H1 (cell line): ENCODE measurements around the gene SKIDA1.

Experiments used
- ATF3 ChIP-seq: IDR thresholded peaks from 2 replicates; pipeline ENCODE4 v1.6.1; 2011; ENCODE audit warnings: low read depth, mild to moderate bottlenecking, low read length; ENCODE audit not compliant: insufficient read depth
- CHD2 ChIP-seq: IDR thresholded peaks from 2 replicates; pipeline ENCODE4 v1.6.1; 2012; ENCODE audit warnings: low read length, improper control_type of control experiment
- CTCF ChIP-seq, 3 experiments: IDR thresholded peaks; 1 replicate in 2 of 3; 2 replicates in 1 of 3; pipeline versions ENCODE4 v1.5.1 to v1.6.1; 2011; ENCODE audit warnings: low read length in 3 of 3, mild to moderate bottlenecking in 3 of 3, inconsistent platforms in 2 of 3, low read depth in 1 of 3, moderate library complexity in 1 of 3; ENCODE audit not compliant: insufficient read depth in 1 of 3; ENCODE audit errors: control extremely low read depth in 1 of 3
- EP300 ChIP-seq, 2 experiments: IDR thresholded peaks; 1 replicate in 1 of 2; 2 replicates in 1 of 2; pipeline ENCODE4 v1.6.1; 2011 to 2012; ENCODE audit warnings: low read depth in 2 of 2, low read length in 2 of 2, mild to moderate bottlenecking in 2 of 2, borderline replicate concordance in 1 of 2, inconsistent platforms in 1 of 2, moderate library complexity in 1 of 2
- GTF2F1 ChIP-seq: IDR thresholded peaks from 2 replicates; pipeline ENCODE4 v1.6.1; 2012; ENCODE audit warnings: low read depth, low read length, improper control_type of control experiment, borderline replicate concordance
- HDAC6 ChIP-seq: IDR thresholded peaks from one replicate; pipeline ENCODE4 v1.7.1; 2012; ENCODE audit warnings: low read depth, mild to moderate bottlenecking, inconsistent platforms, low read length, moderate library complexity
- JUN ChIP-seq: IDR thresholded peaks from 2 replicates; pipeline ENCODE4 v1.6.1; 2011; ENCODE audit warnings: low read depth, mild to moderate bottlenecking, improper control_type of control experiment, low read length
- POLR2A ChIP-seq, 2 experiments: IDR thresholded peaks; 1 replicate in 1 of 2; 2 replicates in 1 of 2; pipeline ENCODE4 v1.6.1; 2011; ENCODE audit warnings: low read depth in 2 of 2, low read length in 2 of 2, mild to moderate bottlenecking in 2 of 2; ENCODE audit errors: control extremely low read depth in 1 of 2
- POLR2AphosphoS5 ChIP-seq: IDR thresholded peaks from 2 replicates; pipeline ENCODE4 v1.6.1; 2011; ENCODE audit warnings: low read depth, low read length
- RFX5 ChIP-seq: IDR thresholded peaks from 2 replicates; pipeline ENCODE4 v1.6.1; 2011; ENCODE audit warnings: low read depth, low read length, improper control_type of control experiment, borderline replicate concordance
- SIX5 ChIP-seq: IDR thresholded peaks from 2 replicates; pipeline ENCODE4 v1.6.1; 2011; ENCODE audit warnings: mild to moderate bottlenecking, low read depth, low read length
- USF2 ChIP-seq: IDR thresholded peaks from 2 replicates; pipeline ENCODE4 v1.6.1; 2011; ENCODE audit warnings: low read length, improper control_type of control experiment
- TF ChIP-seq, protein P1 (sequence below): IDR thresholded peaks from 2 replicates; pipeline ENCODE4 v1.6.1; 2012; ENCODE audit warnings: low read length, inconsistent platforms

GRCh38 chr10:21482821-21483220 is 42.7 kb downstream of the SKIDA1 start:
- no peak for TF ChIP-seq CTCF (IDR thresholded peaks at IDR 0.05; ENCODE audit: control extremely low read depth in 1 of 3, insufficient read depth in 1 of 3, low read depth in 1 of 3, low read length in 3 of 3)
- no peak for TF ChIP-seq SIX5
- TF ChIP-seq, protein P1, sequence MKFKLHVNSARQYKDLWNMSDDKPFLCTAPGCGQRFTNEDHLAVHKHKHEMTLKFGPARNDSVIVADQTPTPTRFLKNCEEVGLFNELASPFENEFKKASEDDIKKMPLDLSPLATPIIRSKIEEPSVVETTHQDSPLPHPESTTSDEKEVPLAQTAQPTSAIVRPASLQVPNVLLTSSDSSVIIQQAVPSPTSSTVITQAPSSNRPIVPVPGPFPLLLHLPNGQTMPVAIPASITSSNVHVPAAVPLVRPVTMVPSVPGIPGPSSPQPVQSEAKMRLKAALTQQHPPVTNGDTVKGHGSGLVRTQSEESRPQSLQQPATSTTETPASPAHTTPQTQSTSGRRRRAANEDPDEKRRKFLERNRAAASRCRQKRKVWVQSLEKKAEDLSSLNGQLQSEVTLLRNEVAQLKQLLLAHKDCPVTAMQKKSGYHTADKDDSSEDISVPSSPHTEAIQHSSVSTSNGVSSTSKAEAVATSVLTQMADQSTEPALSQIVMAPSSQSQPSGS, result no peak
- no peak for TF ChIP-seq CHD2
- no peak for TF ChIP-seq POLR2A (IDR thresholded peaks at IDR 0.05; ENCODE audit: control extremely low read depth in 1 of 2, low read depth in 2 of 2, low read length in 2 of 2)
- no peak for TF ChIP-seq HDAC6
- no peak for TF ChIP-seq JUN
- no peak for TF ChIP-seq RFX5
- no peak for TF ChIP-seq GTF2F1
- no peak for TF ChIP-seq POLR2AphosphoS5
- TF ChIP-seq ATF3, result no peak
- no peak for TF ChIP-seq EP300 (IDR thresholded peaks at IDR 0.05; ENCODE audit: borderline replicate concordance in 1 of 2, low read depth in 2 of 2, low read length in 2 of 2)
- TF ChIP-seq USF2, result no peak
